GM21717 (cell line): Measurements from ENCODE around the gene SERINC3.
"Not testable (repeated sequence)": the region's sequence is repeated elsewhere in the genome, so short reads cannot be mapped to it uniquely, and the experiment has no call there.

ENCODE experiments used
- ATAC-seq: cut with Tn5 transposase; IDR thresholded peaks from one replicate; pipeline ENCODE4 v1.9.1; 2021; ENCODE audit warnings: mild to moderate bottlenecking, moderate library complexity; ENCODE audit not compliant: unreplicated experiment

Gene SERINC3

DNA sequence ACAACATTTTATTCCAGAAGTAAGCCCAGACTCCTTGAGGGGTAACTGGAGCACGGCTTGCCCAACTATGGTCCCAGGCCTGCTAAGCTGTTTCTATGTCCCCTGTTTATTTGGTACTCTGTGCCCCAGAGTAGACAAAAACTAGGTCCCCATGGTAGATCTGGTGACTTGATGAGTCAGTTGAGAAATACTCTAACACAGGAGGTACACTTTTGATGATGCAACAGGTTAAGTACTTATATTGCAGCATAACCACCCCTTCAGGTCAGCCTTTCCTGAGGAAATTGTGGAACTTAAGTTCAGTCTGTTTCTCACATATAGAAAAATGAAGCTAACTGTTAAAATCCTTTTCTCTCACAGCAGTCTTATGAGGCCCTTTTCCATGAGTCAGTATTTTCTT lies 26.6 kb downstream of the SERINC3 start:
- no peak for ATAC-seq

DNA sequence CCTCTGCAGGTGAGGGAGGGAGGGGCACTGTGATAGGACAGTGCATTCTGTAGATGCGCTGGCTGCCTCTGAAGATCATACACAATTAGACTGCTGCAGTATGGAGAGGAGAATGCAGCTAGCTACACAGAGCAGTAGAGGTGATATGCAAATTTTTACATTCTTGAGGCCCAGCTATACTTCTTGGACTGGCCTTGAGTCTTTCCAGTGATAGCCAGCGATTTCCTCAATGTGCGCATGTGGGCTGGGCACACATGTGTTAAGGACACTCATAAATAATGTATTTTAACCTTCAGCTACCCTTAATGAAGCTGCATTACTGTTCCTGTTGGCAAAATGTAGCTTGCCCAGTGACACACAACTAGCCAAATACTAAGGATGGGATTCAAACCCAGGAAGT lies 27.2 kb downstream of the SERINC3 start:
- ATAC-seq: no peak

DNA sequence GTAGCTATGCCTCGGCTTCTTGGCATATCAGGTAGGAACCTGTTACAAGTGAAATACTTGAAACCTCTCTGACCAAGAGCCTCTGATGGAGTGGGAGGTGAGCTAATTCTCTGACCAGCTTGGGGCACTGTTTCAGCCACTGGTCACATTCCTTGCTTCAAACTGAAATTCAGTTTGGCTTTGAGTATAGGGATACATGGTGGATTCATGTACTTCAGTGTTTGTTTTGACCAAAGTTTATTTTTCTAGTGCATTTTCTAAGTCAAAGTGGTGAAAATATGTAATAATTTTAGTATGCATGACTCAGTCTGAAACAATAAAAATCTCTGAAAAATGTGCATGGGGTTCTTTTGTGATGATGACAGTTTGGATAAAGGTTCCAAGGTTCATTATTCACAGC lies 27.6 kb downstream of the SERINC3 start:
- no peak for ATAC-seq

DNA sequence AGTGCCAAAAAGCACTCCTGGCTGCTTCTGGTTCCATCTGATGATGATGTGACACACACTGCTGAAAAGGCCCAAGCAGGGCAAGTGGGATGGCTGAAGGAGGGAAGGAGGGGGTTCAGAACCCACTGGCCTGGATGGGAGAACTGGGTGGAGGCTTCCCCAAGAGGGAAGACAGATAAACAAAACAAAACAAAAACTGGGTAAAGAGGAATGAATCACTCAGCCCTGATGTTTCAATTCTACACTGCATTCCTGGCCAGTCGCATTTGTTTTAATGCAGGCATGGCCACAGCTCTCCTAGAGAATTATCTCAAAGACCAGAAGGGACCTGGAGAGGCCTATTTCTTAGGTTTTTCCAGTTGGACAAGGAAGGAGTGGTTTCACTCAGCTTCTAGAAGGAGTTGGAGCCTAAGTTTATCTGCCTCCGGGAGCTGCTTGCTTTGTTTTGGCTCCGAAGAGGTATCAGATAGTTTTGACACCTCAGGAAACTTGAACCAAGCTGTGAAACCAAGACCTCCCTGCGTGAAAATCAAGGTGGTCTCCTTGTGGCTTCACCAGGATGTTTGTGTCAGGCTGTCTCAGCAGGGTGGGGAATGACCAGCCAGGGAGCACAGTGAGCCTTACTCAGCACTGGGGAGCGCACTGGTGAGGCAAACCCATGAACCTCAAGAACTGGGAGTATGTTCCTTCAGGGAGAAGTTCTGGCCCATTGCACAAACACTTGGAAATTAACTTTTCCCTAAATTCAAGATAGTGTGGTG lies 30.1 kb downstream of the SERINC3 start:
- no peak for ATAC-seq

DNA sequence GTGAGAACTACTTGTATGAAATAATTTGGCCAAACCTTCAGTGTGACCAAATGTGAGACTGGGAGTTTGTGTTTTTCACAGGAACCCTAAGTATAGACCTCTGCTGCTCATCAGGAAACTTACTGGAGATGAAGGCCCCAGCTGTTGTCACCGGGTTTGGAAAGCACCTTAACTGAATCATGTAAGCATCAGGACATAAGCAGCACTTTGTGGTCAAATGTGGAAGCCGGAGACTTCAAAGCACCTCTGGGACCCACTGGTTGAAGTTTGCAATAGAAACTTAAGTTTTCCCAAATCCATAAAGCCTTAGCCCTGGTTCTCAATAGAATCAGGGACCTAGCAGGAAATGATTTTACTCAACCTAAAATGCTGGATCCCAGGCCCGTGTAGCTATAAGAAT lies 31.9 kb downstream of the SERINC3 start:
- no peak for ATAC-seq

DNA sequence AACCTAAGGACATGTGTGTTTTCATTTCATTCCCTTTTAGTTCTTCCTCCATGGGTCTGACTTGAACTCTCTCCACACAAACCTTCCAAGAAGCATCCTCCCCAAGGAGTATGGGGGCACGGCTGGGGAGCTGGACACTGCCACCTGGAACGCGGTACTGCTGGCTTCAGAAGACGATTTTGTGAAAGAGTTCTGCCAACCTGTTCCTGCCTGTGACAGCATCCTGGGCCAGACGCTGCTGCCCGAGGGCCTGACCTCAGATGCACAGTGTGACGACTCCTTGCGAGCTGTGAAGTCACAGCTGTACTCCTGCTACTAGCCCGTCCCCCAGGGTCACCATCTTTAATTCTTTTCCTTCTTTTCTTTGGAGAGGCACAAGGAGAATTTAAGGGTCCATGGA lies 32.6 kb downstream of the SERINC3 start:
- no peak for ATAC-seq

DNA sequence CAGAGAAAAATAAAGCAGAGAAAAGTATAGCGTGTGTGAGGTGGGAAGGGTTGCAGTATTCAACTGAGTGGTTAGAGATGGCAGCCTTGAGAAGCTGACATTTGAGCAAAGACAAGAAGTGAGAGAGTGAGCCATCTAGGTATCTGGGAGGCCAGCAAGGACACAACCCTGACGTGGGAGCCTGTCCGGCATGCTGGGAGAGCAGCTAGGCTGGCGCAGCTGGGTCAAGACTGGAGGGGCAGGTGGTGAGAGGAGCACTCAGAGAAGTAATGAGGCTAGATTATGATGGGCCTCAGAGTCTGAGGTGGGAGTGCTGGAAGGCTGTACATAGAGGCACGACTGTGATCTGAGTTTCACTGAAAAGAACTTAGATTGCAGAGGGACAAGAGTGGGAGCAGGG lies 33.3 kb downstream of the SERINC3 start:
- no peak for ATAC-seq

DNA sequence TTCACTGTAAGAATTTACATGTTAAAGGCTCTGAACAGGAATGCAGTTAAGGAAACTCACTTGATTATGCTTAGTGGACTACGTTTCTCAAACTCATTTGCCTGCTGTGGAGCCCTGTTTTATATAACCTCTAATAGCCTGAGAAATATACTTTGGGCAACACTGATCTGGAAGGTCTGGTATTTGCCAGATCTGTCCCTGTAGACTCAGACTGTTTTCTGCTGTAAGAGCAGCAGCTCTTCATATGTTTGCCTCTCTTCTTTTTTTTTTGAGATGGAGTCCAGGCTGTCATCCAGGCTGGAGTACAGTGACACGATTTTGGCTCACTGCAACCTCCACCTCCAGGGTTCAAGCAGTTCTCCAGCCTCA lies 36.1 kb downstream of the SERINC3 start:
- ATAC-seq: no peak

DNA sequence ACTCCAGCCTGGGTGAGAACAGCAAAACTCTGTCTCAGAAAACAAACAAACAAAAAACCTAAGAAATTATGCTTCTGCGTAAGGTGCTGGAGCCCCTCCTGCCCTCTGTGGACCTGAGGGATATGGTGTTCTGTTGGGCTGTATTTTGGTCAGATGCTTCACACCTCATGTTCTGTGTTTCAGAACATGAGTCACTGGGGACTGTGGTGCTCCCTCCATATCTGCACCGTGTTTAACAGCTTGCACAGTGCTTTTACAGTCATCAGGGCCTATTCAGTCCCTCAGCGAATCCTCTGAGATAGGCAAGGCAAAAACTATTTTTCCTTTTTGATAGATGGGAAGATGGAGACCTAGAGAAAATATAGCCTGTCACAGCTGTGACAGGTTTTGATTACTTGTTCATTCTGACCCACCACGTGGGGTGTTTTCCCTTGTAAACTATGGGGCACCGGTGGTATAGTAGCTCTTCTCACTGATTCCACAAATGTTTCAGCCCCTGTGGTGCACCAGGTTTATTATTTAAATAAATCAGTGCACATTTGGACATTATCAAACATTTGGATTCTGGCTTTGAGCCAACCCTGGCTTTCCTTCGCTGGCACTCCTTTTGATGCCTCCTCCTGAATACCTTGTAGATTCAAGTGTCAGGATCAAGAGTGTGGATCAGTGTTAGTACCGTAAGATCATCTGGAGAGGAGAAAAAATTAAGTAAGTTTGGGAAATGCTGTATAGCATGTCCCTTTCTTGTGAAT lies 36.6 kb downstream of the SERINC3 start:
- ATAC-seq: no peak

DNA sequence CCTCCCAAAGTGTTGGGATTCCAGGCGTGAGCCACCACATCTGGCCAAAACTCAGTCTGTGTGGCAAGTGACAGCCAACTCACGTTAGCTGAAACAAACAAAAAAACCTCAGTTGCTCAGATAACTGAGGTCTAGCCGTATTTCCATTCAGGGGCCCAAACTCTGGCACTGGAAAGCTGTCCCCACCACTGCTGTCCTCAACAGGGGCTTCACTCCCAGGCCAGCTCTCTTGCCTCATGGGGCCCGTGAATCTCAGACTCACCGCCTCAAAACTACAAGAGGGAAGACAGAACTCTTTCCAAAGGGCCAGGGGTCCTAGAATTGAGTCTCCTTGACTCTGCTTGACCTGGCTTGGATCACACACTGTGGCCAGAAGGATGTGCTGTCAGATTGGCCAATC lies 38.8 kb downstream of the SERINC3 start:
- no peak for ATAC-seq

DNA sequence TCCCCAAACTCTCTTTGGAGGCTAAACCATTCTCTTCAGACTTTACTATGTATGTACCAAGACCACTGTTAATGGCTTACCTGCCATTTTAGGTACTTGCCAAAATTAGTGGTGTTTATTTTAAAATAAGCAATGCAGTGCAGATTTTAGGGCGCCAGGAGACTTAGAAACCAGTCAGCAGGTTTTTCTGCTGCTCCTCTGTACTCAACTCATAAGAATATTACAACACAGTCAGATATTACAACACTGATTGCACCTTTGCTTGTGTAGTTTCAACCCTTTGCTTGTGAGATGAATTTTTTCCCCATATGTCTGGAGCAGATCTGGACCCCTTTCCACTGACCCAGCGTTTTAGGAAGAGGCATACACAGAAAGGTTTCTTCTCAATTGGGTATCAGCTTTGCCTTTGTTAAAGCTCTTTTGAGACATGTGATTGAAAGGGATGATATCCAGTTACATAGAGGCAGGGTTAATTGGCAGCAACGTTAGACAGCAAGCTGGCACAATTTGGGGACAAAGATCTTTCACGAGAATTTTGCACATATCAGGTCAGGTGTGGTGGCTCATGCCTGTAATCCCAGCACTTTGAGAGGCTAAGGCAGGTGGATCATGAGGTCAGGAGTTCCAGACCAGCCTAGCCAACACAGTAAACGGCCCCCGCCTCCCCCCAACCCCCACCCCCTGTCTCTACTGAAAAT lies 40.0 kb downstream of the SERINC3 start:
- no peak for ATAC-seq

DNA sequence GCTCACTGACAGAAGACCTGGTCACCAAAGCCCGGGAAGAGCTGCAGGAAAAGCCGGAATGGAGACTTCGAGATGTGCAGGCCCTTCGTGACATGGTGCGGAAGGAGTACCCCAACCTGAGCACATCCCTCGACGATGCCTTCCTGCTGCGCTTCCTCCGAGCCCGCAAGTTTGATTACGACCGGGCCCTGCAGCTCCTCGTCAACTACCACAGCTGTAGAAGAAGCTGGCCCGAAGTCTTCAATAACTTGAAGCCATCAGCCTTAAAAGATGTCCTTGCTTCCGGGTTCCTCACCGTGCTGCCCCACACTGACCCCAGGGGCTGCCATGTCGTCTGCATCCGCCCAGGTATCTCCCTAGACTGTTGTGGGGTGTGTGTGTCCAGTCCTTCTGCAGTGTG lies 41.8 kb downstream of the SERINC3 start:
- no peak for ATAC-seq

DNA sequence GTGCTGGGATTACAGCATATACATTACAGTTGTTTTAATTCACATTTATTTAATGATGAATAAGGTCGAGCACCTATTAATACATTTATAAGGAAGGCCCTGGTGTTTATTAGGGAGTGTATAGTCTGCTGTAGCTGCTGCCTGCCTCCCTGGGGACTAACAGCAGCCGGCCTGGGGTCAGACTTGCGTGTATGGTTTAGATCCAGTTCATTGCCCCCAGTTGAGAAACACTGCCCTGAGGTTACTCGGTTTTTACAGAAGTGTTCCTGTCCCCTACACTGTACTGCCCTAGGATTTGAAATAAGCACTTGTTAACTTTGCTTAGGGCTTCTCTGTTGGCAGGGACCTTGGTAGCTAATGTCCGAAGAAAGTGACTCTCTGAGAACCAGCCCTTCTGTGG lies 42.2 kb downstream of the SERINC3 start:
- ATAC-seq: no peak

DNA sequence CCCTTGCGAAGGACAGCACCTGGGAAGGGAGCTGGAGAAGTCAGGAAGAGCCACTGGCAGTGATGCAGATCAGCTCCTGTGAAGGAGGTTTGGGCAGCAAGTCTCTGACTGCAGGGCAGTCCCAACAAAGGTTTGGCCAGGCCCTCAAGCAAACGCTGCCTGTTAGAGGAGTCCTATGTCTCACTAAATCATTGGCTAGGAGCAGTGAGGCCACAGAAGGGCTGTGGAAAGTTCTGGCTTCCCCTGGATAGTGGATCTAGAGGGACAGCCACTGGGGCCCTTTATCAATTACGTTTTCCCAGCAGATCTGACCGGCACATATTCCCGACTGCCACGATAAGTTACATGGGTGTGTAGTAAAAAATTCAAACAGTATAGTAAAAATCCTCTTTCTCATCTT lies 43.7 kb downstream of the SERINC3 start:
- ATAC-seq: no peak

DNA sequence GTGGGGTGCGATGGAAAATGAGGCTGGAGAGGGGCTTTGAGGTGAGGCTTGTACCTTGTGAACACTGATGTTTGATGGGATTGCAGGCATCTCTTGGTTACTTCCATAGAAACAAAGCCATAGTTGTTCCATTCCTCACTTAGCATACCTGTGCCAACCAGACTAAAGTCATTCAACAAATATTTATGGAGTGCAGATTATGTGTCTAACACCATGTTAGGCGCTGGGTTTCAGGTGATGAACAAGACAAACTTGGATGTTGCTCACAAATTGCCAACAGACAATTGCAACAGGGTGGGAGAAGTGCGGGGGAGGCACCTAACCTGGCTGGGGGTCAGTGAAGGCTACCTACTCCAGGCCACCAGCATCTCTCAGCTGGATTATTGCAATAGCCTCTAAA lies 44.7 kb downstream of the SERINC3 start:
- ATAC-seq: no peak

DNA sequence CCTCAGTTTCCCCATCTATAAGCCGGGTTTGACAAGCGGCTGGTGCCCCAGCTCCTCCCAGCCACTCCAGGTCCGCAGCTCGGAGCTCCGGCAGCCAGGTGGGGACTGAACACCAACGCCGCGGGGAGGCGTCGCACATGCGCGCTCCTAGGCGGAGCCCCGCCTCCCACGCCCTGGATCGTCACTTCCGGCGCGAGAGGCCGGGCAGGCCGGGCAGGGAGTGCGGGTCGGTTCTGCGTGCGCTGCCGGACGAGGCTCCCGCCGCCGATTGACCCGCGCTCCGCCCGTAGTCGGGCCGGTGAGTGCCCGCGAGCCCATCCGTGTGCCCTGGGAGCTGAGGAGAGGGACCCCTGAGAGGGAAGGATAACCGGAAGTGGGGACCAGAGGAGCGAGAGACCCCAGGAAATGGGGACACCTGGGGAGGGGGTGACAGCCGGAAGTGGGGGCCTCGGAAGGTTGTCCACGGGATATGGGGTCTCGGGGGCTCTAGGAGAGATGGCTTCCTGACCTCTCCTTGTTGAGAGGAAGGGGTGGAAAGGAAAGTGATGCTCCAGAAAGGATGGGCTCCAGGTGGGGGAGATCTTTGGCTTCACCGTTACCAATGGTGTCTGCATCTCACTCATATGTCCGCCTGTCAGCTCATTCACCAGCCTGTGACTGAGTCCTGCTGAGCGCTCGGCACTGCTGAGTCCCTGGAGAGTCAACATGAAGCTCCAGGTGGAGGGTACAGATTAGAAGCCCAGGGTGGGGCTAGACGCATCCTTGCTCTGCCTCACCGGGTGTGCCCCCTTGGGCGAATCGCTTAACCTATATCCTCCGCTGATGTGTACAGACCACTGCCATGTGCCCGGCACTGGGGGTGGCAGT lies 45.9 kb downstream of the SERINC3 start, which contains the start of gene TTPAL:
Gene TTPAL (plus strand): TSS at position 181 of the 867 bp plus-strand sequence. CDS start 4,126 bp downstream, outside the sequence.
- ATAC-seq: peak; percentile 92

DNA sequence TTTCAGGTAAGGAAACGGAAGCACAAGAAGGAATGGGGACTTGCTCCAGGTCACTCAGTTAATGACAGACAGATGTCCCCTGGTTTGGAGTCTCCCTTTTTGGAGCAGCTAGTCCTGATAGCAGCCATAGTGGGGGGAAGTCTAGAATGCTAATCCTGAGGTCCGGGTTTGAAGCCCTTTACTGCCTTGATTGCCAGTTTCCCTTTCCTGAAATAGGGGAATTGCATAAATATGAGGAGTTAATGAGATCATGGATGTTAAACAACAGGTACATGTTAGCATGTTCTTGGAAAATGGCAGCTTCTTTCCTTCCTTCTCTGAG lies 46.5 kb downstream of the SERINC3 start:
- no peak for ATAC-seq

DNA sequence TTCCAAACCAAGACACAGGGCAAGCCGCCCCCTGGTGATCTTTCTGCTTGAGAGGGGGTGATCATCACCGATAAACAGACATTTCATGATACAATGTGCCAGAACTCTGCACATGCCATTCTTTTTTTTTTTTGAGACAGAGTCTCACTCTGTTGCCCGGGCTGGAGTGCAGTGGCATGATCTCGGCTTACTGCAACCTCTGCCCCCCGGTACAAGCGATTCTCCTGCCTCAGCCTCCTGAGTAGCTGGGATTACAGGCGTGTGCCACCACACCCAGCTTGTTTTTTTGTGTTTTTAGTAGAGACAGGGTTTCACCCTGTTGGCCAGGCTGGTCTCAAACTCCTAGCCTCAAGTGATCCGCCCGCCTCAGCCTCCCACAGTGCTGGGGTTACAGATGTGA lies 49.6 kb downstream of the SERINC3 start:
- not testable (repeated sequence) for ATAC-seq

DNA sequence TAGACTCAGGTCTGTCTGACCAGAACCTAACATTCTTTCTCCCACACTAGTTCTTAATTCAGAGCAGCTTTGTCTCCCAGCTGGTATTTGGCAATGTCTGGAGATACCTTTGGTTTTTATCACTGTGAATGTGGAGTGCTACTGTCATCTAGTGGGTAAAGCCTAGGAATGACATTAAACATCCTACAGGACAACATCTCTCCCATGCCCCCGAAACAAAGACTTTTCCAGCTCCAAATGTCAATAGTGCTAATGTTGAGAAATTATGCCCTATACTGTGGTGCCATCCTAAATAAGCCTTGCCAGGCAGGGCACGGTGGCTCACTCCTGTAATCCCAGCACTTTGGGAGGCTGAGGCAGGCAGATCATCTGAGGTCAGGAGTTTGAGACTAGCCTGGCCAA lies 50.4 kb downstream of the SERINC3 start:
- no peak for ATAC-seq

DNA sequence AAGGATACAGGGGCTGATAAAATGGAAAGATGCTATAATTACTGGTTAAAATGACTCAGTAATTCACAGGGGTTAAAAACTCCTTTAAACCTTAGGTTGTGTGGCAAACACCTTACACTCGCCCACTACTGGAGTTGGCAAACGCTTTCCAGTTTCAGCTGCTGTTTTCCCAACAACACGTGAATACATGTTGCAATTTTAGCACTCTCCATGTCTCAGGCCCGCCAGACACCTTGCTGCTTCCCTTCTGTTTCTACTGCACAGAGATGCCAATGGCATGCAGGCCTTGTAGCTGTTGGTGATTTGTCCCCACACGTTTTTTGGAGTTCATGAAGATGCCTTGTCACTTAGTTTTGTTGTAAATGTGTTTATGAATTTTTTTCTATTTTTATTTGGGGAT lies 51.5 kb downstream of the SERINC3 start:
- no peak for ATAC-seq
